ENCODE results near the gene KLHL26.
A peak's percentile ranks its signal among the peaks of the same experiment; 100 is the strongest.
"Not testable (repeated sequence)": the region's sequence is repeated elsewhere in the genome, so short reads cannot be mapped to it uniquely, and the experiment has no call there.

Gene KLHL26

DNA sequence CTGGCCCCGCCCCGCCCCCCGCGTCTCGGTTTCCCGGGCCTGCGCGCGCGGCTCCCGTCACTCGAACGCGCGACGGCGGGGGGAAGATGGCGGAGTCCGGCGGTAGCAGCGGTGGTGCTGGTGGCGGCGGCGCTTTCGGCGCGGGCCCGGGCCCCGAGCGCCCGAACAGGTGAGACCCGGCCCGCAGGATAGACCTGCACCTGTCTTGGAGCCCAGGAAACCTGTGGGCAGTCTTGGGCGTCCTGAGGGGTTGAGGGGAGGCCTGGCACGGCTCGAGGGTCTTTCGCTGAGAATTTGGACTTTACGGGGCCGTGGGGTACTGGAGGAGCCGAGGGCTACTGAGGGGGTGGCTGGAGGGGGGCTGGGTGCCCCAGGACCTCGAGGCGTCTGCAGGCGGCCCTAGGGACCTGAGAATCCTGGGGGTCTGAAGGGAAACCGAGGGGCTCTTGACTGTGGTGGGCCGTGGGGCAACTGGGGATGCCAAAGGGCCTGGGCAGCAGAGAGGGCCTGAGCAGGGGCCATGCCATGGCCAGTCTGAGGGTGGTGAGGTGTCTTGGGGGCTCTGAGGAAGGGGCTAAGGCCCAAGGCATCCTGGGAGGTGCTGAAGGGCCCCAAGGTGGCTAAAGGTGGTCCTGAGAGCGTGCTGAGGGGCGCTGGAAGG lies at the start of gene KLHL26:
KLHL26 (plus strand) TSS at position 60 of the 661 bp plus-strand sequence; CDS start at position 87, 27 bp downstream.
- DNase-seq (ENCODE audit: low read depth) = no peak

GRCh38 chr19:18587561-18587960 lies 49.3 kb upstream of the KLHL26 start:
- DNase-seq (ENCODE audit: low read depth) = no peak

GRCh38 chr19:18587962-18588610 lies 48.7 kb upstream of the KLHL26 start:
- no peak for DNase-seq (ENCODE audit: low read depth)

DNA sequence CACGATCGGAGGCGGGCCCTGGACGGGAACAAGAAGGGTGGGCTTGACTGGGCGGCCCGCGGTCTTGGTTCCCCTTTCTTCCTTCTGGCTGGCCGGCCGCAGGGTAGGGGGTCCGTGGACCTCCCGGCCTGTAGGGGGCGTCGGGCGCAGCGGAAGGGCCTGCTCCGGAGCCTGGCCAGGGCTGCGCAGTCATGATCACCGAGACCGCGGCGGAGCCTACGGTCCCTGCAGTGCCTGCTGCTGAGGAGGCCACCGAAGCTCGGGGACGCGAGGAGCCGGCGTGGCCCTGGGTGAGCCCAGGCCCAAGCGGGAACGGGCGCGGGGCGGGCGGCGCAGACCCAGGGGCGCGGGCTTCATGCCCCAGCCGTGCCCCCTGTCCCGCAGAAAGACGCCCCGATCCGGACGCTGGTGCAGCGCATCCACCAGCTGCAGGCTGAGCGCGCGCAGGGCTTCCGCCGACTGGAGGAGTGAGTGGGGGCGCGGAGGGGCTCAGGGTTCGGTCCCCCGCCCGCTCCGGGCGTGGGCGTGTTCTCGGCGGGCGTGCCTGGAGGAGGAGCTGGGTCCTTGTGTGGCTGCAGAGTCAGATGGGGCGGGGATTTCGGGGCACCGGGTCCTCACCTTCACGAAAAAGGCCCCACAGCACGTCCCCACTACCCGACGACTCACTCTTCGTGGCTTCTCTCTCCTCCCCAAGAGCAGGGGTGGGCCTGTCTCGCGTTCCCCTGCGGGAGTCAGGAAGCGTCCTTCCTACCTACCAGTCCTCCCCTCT lies 48.0 kb upstream of the KLHL26 start, which contains the start of gene REX1BD:
REX1BD (plus strand) TSS at position 188 of the 769 bp plus-strand sequence; CDS start at position 192, 4 bp downstream.
- DNase-seq (ENCODE audit: low read depth) = peak; percentile 72

GRCh38 chr19:18589380-18590272 lies 47.2 kb upstream of the KLHL26 start:
- peak; percentile 29 for DNase-seq (ENCODE audit: low read depth)

DNA sequence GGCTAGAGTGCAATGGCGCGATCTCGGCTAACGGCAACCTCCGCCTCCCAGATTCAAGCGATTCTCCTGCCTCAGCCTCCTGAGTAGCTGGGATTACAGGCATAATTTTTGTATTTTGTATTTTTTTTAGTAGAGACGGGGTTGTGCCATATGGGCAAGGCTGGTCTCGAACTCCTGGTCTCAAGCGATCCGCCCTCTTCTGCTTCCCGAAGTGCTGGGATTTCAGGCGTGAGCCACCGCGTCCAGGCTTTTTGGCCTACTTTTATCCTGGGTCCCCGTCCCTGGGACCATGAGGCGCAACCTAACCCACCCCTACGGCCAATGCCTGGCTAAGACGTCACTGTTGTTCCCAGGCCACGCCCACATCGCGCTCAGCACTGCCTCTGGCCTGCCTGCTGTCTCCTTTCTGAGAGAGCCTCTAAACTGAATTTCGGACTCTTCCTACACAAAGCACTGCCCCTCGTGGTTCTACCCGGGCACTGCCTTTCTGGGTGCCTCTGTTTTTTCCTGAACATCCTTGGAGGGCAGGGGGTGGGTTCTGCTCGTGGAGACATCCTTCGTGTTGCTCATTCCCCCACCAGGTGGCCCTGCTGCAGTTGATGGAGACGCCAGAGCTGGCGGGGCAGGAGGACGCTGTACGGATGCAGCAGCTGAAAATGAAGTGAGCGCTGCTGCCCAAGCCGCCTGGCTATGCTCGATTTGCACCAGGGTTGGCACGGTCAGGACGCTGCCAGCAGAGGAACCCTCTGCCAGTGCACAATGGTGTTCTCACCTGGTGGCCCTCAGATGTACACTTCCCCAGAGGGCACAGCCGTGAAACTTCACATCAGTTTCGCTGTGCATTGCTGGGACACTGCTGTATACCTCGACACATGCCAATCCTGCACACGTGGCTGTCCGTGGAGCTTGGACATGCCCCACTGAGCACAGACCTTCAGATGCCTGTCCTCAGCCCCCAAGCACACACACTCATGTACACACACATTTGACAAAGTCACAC lies 46.3 kb upstream of the KLHL26 start:
- peak; percentile 91 for DNase-seq (ENCODE audit: low read depth)

- DNase-seq (ENCODE audit: low read depth) = peak; percentile 92
These were observed 45.0 kb upstream of the KLHL26 start for GRCh38 chr19:18591735-18592385.

GRCh38 chr19:18592732-18593131 lies 44.1 kb upstream of the KLHL26 start:
- DNase-seq (ENCODE audit: low read depth) = not testable (repeated sequence)

GRCh38 chr19:18593367-18594095 lies 43.3 kb upstream of the KLHL26 start:
- no peak for DNase-seq (ENCODE audit: low read depth)

GRCh38 chr19:18594096-18594823 lies 42.6 kb upstream of the KLHL26 start:
- peak; percentile 49 for DNase-seq (ENCODE audit: low read depth)

GRCh38 chr19:18594824-18595373 lies 41.9 kb upstream of the KLHL26 start:
- no peak for DNase-seq (ENCODE audit: low read depth)

DNA sequence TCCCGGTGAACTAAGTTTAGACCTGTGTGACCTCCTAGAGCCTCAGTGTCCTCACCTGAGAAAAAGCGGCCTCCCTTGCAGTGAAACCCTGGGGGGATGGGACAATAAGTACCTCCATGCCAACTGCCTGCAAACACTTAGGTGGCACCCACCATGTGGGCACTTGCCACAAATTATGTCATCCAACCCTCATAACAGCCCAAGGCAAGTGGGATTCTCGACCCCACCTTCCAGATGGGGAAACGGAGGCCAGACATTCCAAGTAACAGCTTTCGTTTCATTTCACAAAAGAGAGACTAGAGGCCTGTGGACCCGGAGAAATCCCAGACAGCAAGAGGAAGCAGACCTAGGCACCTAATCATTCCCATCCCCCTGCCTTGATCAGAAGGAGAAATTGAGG lies 41.4 kb upstream of the KLHL26 start:
- DNase-seq (ENCODE audit: low read depth) = no peak

DNA sequence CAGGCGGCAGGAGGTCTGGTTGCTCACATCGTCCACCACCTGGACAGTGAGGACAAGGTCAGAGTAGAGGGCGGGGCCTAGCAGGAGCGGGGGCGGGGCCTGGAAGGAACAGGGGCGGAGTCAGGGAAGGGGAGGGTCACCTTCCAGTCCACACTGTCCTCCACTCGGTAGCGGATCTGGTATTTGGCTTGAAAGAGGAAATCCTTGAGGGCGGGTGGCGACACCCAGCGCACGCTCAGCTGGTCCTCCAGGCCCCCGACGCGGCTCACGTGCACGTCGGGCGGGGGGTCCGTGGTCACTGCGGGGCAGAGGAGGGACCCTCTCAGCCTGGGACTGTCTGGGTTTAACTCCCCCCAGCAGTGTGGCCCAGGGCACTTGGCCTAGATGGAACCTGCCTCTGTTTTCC lies 40.1 kb upstream of the KLHL26 start:
- no peak for DNase-seq (ENCODE audit: low read depth)

- DNase-seq (ENCODE audit: low read depth) = no peak
These were observed 38.8 kb upstream of the KLHL26 start for GRCh38 chr19:18597809-18598660.

DNA sequence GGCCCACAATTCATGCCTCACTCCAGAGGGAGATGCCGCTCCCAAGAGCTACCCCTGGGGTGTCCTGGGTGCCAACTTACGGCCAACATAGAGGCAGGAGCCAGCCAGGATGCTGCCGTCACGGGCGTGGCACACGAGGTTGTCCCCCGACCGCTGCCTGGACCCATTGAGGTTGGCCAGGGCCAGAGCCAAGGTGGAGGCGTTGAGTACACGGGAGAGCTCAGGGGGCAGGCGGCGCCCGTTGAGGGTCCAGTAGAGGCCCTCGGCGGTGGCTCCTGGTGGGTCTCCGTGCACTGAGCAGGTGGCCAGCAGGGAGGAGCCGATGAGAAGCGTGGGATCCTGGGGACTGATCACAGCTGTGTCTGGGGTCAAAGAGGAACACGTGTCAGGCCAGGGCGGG lies 37.3 kb upstream of the KLHL26 start:
- DNase-seq (ENCODE audit: low read depth) = no peak

- not testable (repeated sequence) for DNase-seq (ENCODE audit: low read depth)
These were observed 36.0 kb upstream of the KLHL26 start for GRCh38 chr19:18600692-18601397.

- DNase-seq (ENCODE audit: low read depth) = no peak
These were observed 35.0 kb upstream of the KLHL26 start for GRCh38 chr19:18601875-18602274.
